Astrocyte (in vitro differentiated cells and primary cell): ENCODE measurements around the gene SND1. TPM values are rescaled to one million over a fixed set of nuclear protein-coding genes. Genes with fewer than 3 reads are reported as not detected.
A peak's percentile ranks its signal among the peaks of the same experiment; 100 is the strongest.

Source experiments
- DNase-seq: peaks from one replicate; pipeline ENCODE4 v3.0.0-alpha.2; 2010; ENCODE audit warnings: low read depth
- FAIRE-seq: peaks from 2 replicates; lab custom pipeline; 2011; peaks lifted over from hg19 to GRCh38; lab: Jason Lieb, UNC
- H2AFZ ChIP-seq: 2 replicates; pipeline ENCODE4 v1.6.0; 2012; ENCODE audit warnings: low read depth, low read length, inconsistent platforms
- H3K27ac ChIP-seq: 2 replicates; pipeline ENCODE4 v1.5.1; 2011; ENCODE audit warnings: low read depth, low read length, inconsistent platforms
- H3K27me3 ChIP-seq: 2 replicates; pipeline ENCODE4 v1.6.0; 2011; ENCODE audit warnings: low read length, inconsistent platforms; ENCODE audit not compliant: insufficient read depth
- H3K36me3 ChIP-seq: 2 replicates; pipeline ENCODE4 v1.5.1; 2011; ENCODE audit warnings: low read length, inconsistent platforms; ENCODE audit not compliant: insufficient read depth
- H3K4me1 ChIP-seq: 2 replicates; pipeline ENCODE4 v1.5.1; 2011; ENCODE audit warnings: low read length, inconsistent platforms; ENCODE audit not compliant: insufficient read depth
- H3K4me2 ChIP-seq: 2 replicates; pipeline ENCODE4 v1.6.0; 2012; ENCODE audit warnings: low read length, inconsistent platforms
- H3K4me3 ChIP-seq: 2 replicates; pipeline ENCODE4 v1.5.1; 2011; ENCODE audit warnings: low read depth, mild to moderate bottlenecking, low read length, inconsistent platforms; ENCODE audit not compliant: insufficient read depth
- H3K79me2 ChIP-seq: 2 replicates; pipeline ENCODE4 v1.6.0; 2012; ENCODE audit warnings: mild to moderate bottlenecking, low read length, inconsistent platforms; ENCODE audit not compliant: insufficient read depth
- H3K9ac ChIP-seq: 2 replicates; pipeline ENCODE4 v1.6.0; 2012; ENCODE audit warnings: mild to moderate bottlenecking, low read length, inconsistent platforms
- H3K9me3 ChIP-seq: 2 replicates; pipeline ENCODE4 v1.5.1; 2012; ENCODE audit warnings: low read depth, mild to moderate bottlenecking, low read length, inconsistent platforms; ENCODE audit not compliant: insufficient read depth
- H4K20me1 ChIP-seq: 2 replicates; pipeline ENCODE4 v1.6.0; 2012; ENCODE audit warnings: low read length, inconsistent platforms; ENCODE audit not compliant: insufficient read depth
- H3K27ac Mint-ChIP-seq: one replicate; pipeline ENCODE4 v1.8.0; 2021; ENCODE audit warnings: mild to moderate bottlenecking, mixed read lengths; ENCODE audit not compliant: unreplicated experiment
- H3K27me3 Mint-ChIP-seq: one replicate; pipeline ENCODE4 v1.8.0; 2021; ENCODE audit warnings: low read depth, mixed read lengths; ENCODE audit not compliant: unreplicated experiment
- H3K36me3 Mint-ChIP-seq: one replicate; pipeline ENCODE4 v1.8.0; 2021; ENCODE audit warnings: low read depth, mixed read lengths; ENCODE audit not compliant: unreplicated experiment
- H3K4me1 Mint-ChIP-seq: one replicate; pipeline ENCODE4 v1.8.0; 2021; ENCODE audit warnings: low read depth, mixed read lengths; ENCODE audit not compliant: unreplicated experiment
- H3K4me3 Mint-ChIP-seq: one replicate; pipeline ENCODE4 v1.8.0; 2021; ENCODE audit warnings: mild to moderate bottlenecking, moderate library complexity, mixed read lengths; ENCODE audit not compliant: unreplicated experiment
- H3K9me3 Mint-ChIP-seq: one replicate; pipeline ENCODE4 v1.8.0; 2021; ENCODE audit warnings: mild to moderate bottlenecking, mixed read lengths; ENCODE audit not compliant: unreplicated experiment
- EZH2 ChIP-seq: IDR thresholded peaks from 2 replicates; pipeline ENCODE4 v1.6.1; 2012; ENCODE audit warnings: mild to moderate bottlenecking, low read length, inconsistent platforms; ENCODE audit not compliant: insufficient read depth
- total RNA-seq: library from RNA; stranded (reverse); gene quantifications from 2 replicates; pipeline ENCODE4 v1.2.1, GENCODE V29; 2021
- TF ChIP-seq, protein P1 (sequence below): IDR thresholded peaks from 2 replicates; pipeline ENCODE4 v1.5.1; 2011; ENCODE audit warnings: low read depth, mild to moderate bottlenecking, inconsistent platforms, low read length, moderate library complexity; ENCODE audit not compliant: insufficient read depth

SND1 gene
- total RNA-seq, 1 donor from 2014 or later, result 267 TPM

DNA sequence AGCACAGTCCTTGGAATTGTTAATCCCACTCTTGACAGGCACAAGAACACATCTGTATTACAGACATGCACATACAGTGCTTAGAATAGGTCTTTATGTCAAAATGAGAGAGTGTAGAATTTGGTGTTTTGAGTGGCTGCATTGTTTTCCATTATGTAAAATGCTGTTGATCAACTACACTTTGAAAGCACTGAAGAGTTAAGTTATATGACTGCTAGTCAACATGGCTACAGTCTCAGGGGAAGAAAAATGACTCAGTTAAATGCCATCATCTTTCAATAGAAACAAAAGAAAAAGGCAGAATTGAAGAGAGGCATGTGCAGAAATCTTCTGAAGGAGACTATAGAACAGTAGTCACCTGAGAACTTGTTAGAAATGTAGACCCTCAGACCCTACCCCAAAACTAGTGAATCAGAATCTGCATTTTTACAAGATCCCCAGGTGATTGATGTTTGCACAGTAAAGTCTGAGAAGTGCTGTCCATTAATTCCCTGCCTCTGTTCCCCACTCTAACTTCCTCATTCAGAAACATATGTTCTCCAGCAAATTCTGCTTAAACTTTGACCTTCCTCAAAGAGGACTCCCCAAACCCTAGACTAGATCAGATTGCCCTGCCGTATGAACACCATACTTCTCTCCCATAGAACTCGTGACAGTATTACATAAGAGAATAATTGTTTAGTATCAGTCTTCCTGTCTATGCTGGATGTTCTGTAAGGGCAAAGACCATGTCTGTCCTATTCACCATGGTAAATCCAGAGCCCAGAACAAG is 16.0 kb downstream of the SND1 start:
- H3K36me3 Mint-ChIP-seq, result peaks cover 9% of the 10 kb centered on the region

DNA sequence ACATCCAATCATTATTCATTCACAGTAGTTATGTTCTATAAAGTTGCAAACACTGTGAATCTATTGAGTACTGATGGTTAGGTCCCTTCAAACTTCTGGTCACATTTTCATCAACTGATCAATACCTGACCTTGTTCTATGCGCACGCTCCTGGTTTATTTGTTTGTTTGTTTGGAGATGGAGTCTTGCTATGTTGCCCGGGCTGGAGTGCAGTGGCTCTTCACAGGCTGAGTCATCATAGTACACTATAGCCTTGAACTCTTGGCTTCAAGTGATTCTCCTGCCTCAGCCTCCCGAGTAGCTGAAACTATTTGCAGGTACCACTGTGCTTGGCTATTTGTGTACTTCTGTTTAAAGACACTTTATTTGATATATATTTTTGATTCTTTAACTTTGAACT is 19.3 kb downstream of the SND1 start:
- Histone ChIP-seq H3K27ac (no peak overlapping the region), H3K79me2 (peaks cover 98% of the 10 kb centered on the region), H3K4me1 (peaks cover 29% of the 10 kb centered on the region), H2AFZ (no peak overlapping the region), H4K20me1 (peaks cover 94% of the 10 kb centered on the region), H3K27me3 (no peaks in the 10 kb centered on the region), H3K36me3 (no peaks in the 10 kb centered on the region), H3K9me3 (no peaks in the 10 kb centered on the region), H3K4me3 (no peak overlapping the region), H3K9ac (no peak overlapping the region), H3K4me2 (no peak overlapping the region)
- no peaks in the 10 kb centered on the region for H3K9me3 Mint-ChIP-seq
- no peak for FAIRE-seq
- H3K4me1 Mint-ChIP-seq, result peaks cover 44% of the 10 kb centered on the region
- TF ChIP-seq, protein P1, sequence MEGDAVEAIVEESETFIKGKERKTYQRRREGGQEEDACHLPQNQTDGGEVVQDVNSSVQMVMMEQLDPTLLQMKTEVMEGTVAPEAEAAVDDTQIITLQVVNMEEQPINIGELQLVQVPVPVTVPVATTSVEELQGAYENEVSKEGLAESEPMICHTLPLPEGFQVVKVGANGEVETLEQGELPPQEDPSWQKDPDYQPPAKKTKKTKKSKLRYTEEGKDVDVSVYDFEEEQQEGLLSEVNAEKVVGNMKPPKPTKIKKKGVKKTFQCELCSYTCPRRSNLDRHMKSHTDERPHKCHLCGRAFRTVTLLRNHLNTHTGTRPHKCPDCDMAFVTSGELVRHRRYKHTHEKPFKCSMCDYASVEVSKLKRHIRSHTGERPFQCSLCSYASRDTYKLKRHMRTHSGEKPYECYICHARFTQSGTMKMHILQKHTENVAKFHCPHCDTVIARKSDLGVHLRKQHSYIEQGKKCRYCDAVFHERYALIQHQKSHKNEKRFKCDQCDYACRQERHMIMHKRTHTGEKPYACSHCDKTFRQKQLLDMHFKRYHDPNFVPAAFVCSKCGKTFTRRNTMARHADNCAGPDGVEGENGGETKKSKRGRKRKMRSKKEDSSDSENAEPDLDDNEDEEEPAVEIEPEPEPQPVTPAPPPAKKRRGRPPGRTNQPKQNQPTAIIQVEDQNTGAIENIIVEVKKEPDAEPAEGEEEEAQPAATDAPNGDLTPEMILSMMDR, result no peak
- TF ChIP-seq EZH2, result no peak
- peaks cover 11% of the 10 kb centered on the region for H3K36me3 Mint-ChIP-seq
- no peaks in the 10 kb centered on the region for H3K27me3 Mint-ChIP-seq
- H3K27ac Mint-ChIP-seq, result no peak overlapping the region
- H3K4me3 Mint-ChIP-seq, result no peak overlapping the region
- no peak for DNase-seq

More for the DNA sequence above, 16.0 kb downstream of the SND1 start:
- no peaks in the 10 kb centered on the region for H3K9me3 ChIP-seq
- Mint-ChIP-seq H3K27ac (peak overlapping the region; percentile 99), H3K4me1 (peaks cover 48% of the 10 kb centered on the region), H3K9me3 (no peaks in the 10 kb centered on the region), H3K4me3 (peak overlapping the region; percentile 52), H3K27me3 (no peaks in the 10 kb centered on the region)
- H3K9ac ChIP-seq, result peak overlapping the region; percentile 72
- H3K27ac ChIP-seq, result peak overlapping the region; percentile 90
- DNase-seq (no peak), FAIRE-seq (no peak)
- peaks cover 100% of the 10 kb centered on the region for H3K79me2 ChIP-seq
- no peak overlapping the region for H2AFZ ChIP-seq
- H4K20me1 ChIP-seq, result peaks cover 93% of the 10 kb centered on the region
- no peak overlapping the region for H3K4me3 ChIP-seq
- TF ChIP-seq, protein P1, result no peak
- H3K27me3 ChIP-seq, result no peaks in the 10 kb centered on the region
- peaks cover 30% of the 10 kb centered on the region for H3K4me1 ChIP-seq
- H3K36me3 ChIP-seq, result no peaks in the 10 kb centered on the region
- peak overlapping the region; percentile 68 for H3K4me2 ChIP-seq

DNA sequence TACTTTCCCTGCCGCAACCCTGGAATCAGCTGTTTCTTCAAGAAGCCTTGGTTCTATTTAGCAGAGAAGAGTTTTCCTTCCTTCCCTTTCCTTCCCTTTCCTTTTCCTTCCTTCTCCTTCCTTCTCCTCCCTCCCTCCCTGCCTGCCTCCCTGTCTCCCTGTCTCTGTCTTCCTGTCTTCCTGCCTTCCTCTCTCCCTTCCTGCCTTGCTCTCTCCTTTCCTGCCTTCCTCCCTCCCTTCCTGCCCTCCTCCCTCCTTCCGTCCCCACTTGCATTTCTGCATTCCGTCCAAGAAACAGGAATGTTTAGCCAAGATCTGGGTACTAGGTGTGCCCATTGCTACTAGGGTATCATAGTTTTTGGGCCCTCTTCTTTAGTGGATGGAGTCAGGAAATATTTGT is 21.9 kb downstream of the SND1 start:
- peaks cover 9% of the 10 kb centered on the region for H3K36me3 Mint-ChIP-seq
- peak overlapping the region; percentile 34 for H3K27ac Mint-ChIP-seq
- no peaks in the 10 kb centered on the region for H3K9me3 Mint-ChIP-seq
- Histone ChIP-seq H3K9me3 (no peaks in the 10 kb centered on the region), H3K9ac (peak overlapping the region; percentile 42), H3K27ac (no peak overlapping the region), H4K20me1 (peaks cover 96% of the 10 kb centered on the region), H3K79me2 (peaks cover 98% of the 10 kb centered on the region), H3K36me3 (peaks cover 3% of the 10 kb centered on the region), H3K4me2 (no peak overlapping the region), H3K27me3 (no peaks in the 10 kb centered on the region), H2AFZ (no peak overlapping the region), H3K4me1 (peaks cover 23% of the 10 kb centered on the region), H3K4me3 (no peak overlapping the region)
- TF ChIP-seq EZH2, result no peak
- TF ChIP-seq, protein P1, result no peak
- no peak overlapping the region for H3K4me3 Mint-ChIP-seq
- no peaks in the 10 kb centered on the region for H3K27me3 Mint-ChIP-seq
- FAIRE-seq (no peak), DNase-seq (no peak)
- peaks cover 32% of the 10 kb centered on the region for H3K4me1 Mint-ChIP-seq
